Endothelial cell (in vitro differentiated cells): Measurements from ENCODE around the gene PODXL2. TPM values are rescaled to one million over a fixed set of nuclear protein-coding genes. Genes with fewer than 3 reads are reported as not detected.
"Not testable (repeated sequence)": the region's sequence is repeated elsewhere in the genome, so short reads cannot be mapped to it uniquely, and the experiment has no call there.

Source experiments
- DNase-seq: peaks from one replicate; pipeline ENCODE4 v3.0.0; 2021; ENCODE audit warnings: low spot score
- H3K27ac Mint-ChIP-seq: one replicate; pipeline ENCODE4 v1.8.0; 2021; ENCODE audit warnings: mixed read lengths, inconsistent platforms; ENCODE audit not compliant: unreplicated experiment
- H3K27me3 Mint-ChIP-seq: one replicate; pipeline ENCODE4 v1.8.0; 2021; ENCODE audit warnings: mild to moderate bottlenecking, moderate library complexity, mixed read lengths, inconsistent platforms; ENCODE audit not compliant: unreplicated experiment
- H3K36me3 Mint-ChIP-seq: one replicate; pipeline ENCODE4 v1.8.0; 2021; ENCODE audit warnings: mild to moderate bottlenecking, low read depth, mixed read lengths, inconsistent platforms; ENCODE audit not compliant: unreplicated experiment
- H3K4me1 Mint-ChIP-seq: one replicate; pipeline ENCODE4 v1.8.0; 2021; ENCODE audit warnings: mild to moderate bottlenecking, mixed read lengths, inconsistent platforms; ENCODE audit not compliant: unreplicated experiment
- H3K4me3 Mint-ChIP-seq: one replicate; pipeline ENCODE4 v1.8.0; 2021; ENCODE audit warnings: mild to moderate bottlenecking, mixed read lengths, inconsistent platforms; ENCODE audit not compliant: unreplicated experiment
- H3K9me3 Mint-ChIP-seq: one replicate; pipeline ENCODE4 v1.8.0; 2021; ENCODE audit warnings: mixed read lengths, inconsistent platforms; ENCODE audit not compliant: unreplicated experiment
- CTCF ChIP-seq: fragments of 200-600 bp; sonication (generic); IDR thresholded peaks from one replicate; pipeline ENCODE4 v1.5.0; 2021; ENCODE audit warnings: antibody characterized with exemption; ENCODE audit not compliant: unreplicated experiment
- total RNA-seq: library from RNA; stranded (reverse); fragmentation: NEBNext Ultra II Directional; extraction: Animal tissue kit (Norgen Biotek cat#: 25700); gene quantifications from one replicate; pipeline ENCODE4 v1.2.1, GENCODE V29; 2021; ENCODE audit not compliant: unreplicated experiment

PODXL2 gene
- total RNA-seq, 1 donor from 2014 or later = 16.4 TPM

GRCh38 chr3:127678315-127678599 is 49.3 kb downstream of the PODXL2 start:
- Mint-ChIP-seq H3K27me3 (peaks cover 10% of the 10 kb centered on the region), H3K27ac (no peak overlapping the region), H3K36me3 (peaks cover 5% of the 10 kb centered on the region), H3K4me3 (no peak overlapping the region), H3K9me3 (no peaks in the 10 kb centered on the region), H3K4me1 (peaks cover 9% of the 10 kb centered on the region)
- TF ChIP-seq CTCF = no peak
- DNase-seq = no peak

- Mint-ChIP-seq H3K4me1 (peaks cover 6% of the 10 kb centered on the region), H3K9me3 (no peaks in the 10 kb centered on the region), H3K4me3 (no peak overlapping the region), H3K36me3 (peaks cover 5% of the 10 kb centered on the region), H3K27me3 (peaks cover 10% of the 10 kb centered on the region), H3K27ac (no peak overlapping the region)
- no peak for TF ChIP-seq CTCF
- DNase-seq = no peak
These were observed 49.9 kb downstream of the PODXL2 start for GRCh38 chr3:127678611-127679533.

GRCh38 chr3:127679534-127680145 is 50.7 kb downstream of the PODXL2 start:
- H3K4me1 Mint-ChIP-seq = peaks cover 4% of the 10 kb centered on the region
- peaks cover 7% of the 10 kb centered on the region for H3K27me3 Mint-ChIP-seq
- H3K4me3 Mint-ChIP-seq = no peak overlapping the region
- peaks cover 4% of the 10 kb centered on the region for H3K36me3 Mint-ChIP-seq
- H3K9me3 Mint-ChIP-seq = no peaks in the 10 kb centered on the region
- H3K27ac Mint-ChIP-seq = no peak overlapping the region
- TF ChIP-seq CTCF = peak; percentile 31
- DNase-seq = peak; percentile 46

- peaks cover 5% of the 10 kb centered on the region for H3K27me3 Mint-ChIP-seq
- no peak overlapping the region for H3K27ac Mint-ChIP-seq
- H3K4me3 Mint-ChIP-seq = no peak overlapping the region
- no peaks in the 10 kb centered on the region for H3K4me1 Mint-ChIP-seq
- H3K9me3 Mint-ChIP-seq = no peaks in the 10 kb centered on the region
- TF ChIP-seq CTCF = no peak
- peak; percentile 4 for DNase-seq
- H3K36me3 Mint-ChIP-seq = no peaks in the 10 kb centered on the region
These were observed 51.2 kb downstream of the PODXL2 start for GRCh38 chr3:127680146-127680661.

GRCh38 chr3:127680798-127681221 is 51.8 kb downstream of the PODXL2 start:
- H3K9me3 Mint-ChIP-seq = no peaks in the 10 kb centered on the region
- no peak for DNase-seq

GRCh38 chr3:127682175-127682554 is 53.2 kb downstream of the PODXL2 start:
- H3K27me3 Mint-ChIP-seq, H3K27ac Mint-ChIP-seq, H3K4me3 Mint-ChIP-seq: not testable (repeated sequence)

More at GRCh38 chr3:127680798-127681221, 51.8 kb downstream of the PODXL2 start:
- Mint-ChIP-seq H3K27ac (no peak overlapping the region), H3K36me3 (no peaks in the 10 kb centered on the region), H3K4me3 (no peak overlapping the region), H3K27me3 (peaks cover 2% of the 10 kb centered on the region), H3K4me1 (no peaks in the 10 kb centered on the region)
- no peak for TF ChIP-seq CTCF

More at GRCh38 chr3:127682175-127682554, 53.2 kb downstream of the PODXL2 start:
- H3K9me3 Mint-ChIP-seq, H3K36me3 Mint-ChIP-seq, DNase-seq, H3K4me1 Mint-ChIP-seq: not testable (repeated sequence)
